Non-pigmented ciliary epithelial cell (primary cell): ENCODE measurements around the gene C1R.

Experiments used
- DNase-seq: peaks from one replicate; pipeline ENCODE4 v3.0.0-alpha.2; 2010; ENCODE audit warnings: low read depth

Gene C1R

DNA sequence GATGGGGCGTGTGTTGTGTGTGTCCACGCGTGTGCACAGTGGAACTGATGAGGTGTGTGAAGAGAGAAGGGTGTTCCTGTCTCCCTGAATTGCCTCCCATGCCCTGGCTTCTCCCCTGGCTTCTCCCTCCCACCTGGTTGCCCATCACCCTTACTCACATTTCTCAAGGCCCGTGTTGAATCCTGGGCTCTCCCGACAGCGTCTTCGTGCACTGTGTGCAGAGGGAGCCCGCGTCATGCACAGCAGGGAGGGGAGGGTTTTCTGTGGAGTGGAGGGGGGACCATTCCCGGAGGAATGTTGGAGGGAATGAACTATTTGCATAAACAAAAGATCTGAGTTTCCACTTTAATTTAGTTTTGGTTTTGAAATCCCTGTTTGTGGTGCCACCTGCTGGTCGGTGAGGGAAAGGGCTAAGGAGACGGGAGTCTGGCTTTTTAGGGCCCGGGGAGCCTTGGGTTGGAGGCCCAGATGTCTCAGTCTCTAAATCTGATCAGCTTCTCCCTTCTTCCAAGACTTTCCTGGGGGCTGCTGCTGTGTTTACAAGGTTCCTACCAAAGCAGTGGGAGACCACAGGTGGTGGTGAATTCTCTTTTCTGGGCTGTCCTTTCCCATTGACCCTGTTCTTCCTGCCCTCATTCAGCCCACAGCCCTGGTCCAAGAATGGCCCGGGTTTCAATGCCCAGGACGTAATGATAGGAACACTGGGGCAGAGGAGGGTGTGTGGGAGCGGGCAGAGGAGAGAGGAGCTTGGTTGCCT is at the start of gene C1R:
TSS of gene C1R (minus strand) at position 217 of the 757 bp plus-strand sequence. CDS start at position 160, 57 bp downstream.
- DNase-seq: no peak

DNA sequence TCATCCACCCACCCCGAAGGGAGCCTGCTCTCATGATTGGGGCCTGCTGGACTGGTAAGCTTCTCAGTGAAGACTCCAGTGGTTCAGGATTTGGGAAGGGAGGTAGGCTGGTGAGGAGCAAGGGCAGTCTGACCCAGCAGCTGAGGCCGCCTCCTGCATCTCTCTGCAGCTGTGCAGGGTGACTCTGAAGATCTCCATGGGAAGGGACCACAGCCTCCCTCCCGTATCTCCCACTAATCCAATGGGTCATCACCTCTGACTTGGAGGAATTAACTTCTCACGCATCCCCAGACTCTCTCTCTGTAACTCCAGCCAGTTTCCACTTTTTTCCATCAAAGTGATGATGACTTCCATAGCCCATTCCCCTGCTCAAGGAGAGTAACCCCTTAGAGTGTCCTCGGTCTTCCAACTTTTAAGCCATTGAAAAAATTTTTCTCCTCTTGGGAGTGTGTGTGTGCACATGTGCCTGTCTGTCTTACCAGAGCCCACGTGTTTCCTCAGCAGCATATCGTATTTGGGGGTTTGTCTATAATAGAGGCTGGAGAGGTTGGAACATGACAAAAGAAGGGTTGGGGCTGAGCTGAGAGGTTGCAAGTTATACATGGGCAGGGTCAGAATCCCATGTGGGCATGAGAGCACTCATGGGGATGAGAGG is 49.2 kb upstream of the C1R start:
- no peak for DNase-seq

DNA sequence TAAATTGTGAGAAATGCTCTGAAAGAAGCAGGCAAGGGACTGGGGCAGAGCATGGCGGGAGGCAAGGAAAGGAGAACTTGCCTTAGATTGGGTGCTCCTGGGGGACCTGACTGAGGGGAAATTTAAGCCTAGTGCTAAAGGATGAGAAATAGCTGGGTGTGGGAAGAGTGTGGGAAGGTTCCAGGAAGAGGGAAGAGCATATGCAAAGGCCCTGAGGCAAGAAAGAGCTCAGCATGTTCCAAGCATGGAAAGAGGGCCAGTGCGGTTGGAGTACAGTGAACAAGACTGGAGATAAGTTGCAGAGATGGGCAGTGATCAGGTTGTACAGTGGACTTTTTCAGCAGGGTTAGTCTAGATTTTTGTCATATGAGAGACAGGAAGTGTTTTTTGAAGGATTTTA is 47.0 kb upstream of the C1R start:
- no peak for DNase-seq

DNA sequence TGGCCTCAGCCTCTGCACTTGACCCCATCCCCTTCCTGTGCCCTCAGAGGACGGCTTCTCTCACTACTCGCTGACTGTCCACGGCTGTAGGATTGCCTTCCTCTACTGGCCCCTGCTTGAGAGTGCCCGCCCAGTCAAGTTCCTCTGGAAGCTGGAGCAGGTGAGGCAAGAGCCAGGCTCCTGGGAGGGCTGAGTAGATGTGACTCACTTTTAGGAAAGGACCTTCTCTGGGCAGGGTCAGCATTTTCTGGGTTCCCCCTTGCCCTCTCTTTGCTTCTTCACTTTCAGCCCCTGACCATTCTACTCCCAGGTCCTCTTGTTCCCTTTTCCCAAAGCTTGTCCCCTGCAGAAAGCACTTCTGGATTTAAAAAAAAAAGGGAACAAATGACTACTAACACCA is 45.7 kb upstream of the C1R start:
- no peak for DNase-seq

DNA sequence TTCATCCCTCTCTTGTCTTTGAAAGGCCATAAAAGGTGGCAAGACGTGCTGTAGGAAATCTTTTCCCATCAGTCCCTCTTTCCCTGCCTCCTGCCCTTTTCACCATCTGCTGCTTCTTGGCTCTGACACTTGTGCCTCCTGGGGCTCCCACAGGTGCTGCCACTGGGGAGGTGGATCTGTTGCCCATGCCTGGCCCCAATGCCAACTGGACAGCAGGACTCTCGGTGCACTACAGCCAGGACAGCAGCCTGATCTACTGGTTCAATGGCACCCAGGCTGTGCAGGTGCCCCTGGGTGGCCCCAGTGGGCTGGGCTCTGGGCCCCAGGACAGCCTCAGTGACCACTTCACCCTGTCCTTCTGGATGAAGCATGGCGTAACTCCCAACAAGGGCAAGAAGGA is 44.4 kb upstream of the C1R start:
- DNase-seq: no peak

DNA sequence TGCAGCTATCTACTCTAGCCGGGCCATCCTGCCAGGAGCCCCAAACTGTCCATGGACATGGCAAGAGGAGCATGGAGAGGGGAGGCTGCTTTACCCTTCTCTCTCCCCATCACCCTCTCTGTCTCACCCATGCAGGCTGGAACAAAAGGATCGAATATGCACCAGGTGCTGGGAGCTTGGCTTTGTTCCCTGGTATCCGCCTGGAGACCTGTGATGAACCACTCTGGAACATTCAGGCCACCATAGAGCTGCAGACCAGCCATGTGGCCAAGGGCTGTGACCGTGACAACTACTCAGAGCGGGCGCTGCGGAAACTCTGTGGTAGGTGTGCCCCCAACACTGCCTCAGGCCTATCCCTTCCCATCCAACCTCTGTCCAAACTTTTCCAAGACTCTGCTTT is 43.8 kb upstream of the C1R start:
- no peak for DNase-seq

DNA sequence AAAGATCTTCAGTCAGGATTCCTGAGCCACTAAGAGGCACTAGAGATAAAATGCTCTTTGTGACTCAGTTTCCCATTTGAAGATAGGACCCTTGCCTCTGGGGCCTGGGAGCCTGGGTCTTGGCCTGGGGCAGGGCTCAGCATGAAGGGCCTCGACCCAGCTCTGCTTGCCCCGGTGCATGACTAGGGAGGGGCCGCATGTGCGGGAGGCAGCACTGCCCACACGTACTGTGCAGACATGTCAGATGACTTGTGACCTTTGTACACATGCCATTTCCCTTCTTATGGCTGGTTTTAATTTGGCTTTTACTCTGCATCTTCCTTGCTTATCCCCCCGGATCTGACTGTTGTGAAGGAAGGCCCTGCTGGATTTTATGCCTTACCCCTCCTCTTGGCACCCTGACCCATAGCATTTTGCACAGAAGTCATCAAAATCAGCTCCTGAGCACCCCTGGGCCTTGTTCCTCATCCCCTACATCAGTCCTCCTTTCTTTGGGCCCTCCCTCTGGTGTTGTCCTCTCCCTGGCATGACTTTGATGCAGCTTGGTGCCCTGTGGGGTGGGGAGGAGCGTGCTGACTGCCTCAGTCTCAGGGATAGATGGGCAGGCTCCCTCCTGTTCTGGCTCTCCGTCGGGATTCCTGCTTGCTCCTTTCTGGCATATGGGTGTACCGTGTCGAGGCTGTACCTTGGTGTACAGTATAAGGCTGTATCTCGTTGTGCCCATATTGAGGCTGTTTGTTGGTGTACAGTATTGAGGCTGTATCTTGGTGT is 42.3 kb upstream of the C1R start:
- no peak for DNase-seq

DNA sequence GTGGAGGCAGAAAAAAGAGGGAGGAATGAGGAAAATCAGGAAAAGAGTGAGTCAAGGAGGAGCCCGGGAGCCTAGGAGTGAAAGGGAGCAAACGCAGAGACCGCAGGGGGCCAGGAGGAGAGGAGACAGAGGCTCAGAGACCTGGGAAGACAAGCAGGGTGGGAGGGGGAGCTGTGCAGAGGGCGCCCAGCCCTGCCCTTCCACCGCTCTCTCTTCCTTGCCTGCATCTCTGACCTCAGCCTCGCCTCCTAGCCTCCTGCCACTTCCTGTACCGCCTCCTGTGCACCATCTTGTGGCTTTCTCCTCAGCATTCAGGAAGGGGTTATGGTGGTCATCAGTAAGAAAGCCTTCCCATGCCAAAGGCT is 39.2 kb upstream of the C1R start:
- no peak for DNase-seq

DNA sequence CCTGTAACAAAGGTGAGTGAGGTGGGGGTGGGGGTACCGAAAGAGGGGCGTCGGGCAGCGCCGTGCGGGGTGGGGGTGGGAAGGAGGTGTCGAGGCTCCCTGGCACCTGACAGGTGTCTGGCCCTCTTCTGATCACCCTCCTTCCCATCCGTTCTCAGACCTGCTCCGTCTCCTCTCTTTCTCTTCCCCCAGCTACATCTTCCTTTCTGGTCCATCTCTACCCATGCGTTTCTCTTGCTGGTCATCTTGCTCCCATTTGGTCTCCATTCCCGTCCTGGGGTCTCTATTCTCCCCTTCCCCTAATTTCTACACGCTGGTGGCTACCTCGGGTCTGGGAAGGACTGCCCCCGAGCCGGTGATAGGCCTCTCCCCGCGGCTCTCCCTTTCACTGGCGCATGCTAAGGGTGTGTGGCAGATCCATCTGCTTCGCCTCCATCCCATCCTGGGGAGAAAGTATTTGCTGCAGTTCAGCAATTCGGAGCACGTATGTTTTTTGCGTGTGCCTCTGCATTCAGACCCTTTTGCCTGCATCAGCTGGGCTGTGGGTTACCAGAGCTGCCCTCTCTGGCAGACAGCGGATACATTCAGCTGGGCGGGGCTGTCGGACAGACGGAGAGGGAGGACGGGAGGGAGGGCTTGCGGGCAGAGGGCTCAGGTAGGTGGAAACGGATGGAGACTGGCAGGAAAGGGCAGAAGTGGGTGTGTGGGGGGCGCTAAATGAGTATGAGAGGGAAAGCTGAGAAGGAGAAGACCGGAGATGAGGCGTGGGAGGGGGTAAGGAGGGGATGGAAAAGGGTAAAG is 38.7 kb upstream of the C1R start:
- DNase-seq: no peak

DNA sequence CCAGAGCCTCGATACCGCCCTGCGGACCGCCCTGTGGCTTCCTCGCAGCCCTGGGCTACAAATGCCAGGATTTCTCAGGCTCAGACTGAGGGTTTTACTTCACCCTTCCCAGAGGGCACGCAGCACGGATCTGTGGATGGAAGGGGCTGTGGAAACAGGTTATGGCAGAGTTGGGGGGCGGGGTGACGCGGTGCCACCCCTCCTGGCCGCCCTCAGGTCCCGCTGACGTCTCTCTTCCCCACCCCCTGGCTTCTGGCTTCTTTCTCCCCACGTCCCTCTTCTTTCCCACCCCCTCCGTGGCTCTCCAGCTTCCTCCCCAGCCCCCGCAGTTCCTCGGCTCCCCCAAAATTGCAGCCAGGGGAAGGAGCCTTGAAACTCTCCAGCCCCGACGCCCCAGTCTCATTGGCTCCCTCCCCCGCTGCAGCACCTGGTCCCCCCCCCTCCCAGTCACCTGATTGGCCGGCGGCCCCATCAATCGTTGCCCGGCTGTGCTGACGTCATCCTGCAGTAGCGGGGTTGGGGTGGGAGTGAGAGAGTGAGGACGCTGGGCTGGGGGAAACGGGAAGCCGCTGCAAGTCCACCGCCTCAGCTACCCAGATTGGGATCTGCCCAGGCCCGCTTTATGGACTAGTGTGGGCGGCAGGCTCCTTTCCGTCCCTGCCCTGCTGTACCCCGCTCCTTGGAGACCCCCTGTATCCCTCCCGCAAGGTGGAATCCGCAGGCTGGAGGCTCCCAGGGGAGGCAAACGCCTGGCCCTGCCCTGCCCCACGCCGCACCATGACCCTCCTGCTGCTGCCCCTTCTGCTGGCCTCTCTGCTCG is 37.8 kb upstream of the C1R start, which contains the start of gene CLSTN3:
TSS of gene CLSTN3 (plus strand) at position 500 of the 820 bp plus-strand sequence. CDS start at position 778, 278 bp downstream.
- no peak for DNase-seq

DNA sequence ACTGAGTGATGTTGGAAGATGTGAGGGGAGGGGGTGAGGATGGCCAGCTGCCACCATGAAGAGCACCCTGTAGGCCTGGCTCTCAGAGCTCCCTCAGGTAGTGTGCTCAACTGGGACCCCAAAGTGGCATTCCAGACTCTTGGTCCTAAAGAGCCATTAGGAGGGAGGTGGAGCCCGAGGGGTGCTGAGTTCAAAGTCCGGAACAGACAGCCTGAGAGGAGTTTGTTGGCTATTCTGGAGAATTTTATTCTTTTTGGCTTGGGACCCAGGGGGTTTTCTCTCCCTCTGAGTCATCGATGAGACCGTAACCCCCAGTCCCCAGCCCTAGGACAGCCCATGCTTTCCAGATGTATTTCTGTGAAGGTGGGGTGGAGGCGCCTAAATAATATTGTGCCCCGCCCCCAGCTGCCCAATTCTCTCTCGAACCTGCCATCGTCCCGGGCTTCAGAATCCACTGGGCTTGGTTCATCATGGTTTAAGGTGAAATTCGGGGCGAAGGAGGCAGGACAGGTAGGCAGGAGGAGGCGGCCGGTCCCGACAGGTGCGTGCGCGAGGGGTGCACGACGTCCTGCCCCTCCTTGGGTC is 37.1 kb upstream of the C1R start:
- DNase-seq: no peak

DNA sequence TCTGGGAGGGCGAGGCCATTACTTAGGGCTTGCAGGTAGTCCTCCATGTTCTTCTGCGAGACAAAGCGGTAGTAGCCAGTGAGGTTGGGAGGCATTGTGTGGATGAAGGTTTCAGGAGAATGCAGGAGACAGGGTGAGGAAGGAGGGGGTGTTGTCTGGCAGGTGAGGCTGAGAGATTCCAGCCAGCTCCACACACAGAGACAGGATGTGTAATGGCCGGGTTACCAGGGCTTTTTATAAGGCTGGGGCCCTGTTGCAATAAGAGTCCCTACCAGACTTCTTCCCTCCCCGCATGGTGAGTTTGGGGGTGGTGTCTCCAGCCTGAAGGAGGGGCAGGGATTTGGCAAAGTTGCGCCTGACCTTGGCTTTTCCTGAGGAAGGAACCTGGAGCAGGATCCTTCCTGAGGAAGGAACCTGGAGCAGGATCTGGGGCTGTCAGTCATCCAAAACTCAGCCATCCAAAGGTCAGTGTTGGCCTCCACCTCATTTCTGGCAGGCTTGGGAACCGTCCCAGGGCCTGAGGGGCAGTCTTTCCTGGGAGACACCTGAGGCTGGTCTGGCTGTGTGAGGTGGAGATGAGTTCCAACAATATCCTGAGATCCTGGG is 36.5 kb upstream of the C1R start, which contains the start of gene RBP5:
TSS of gene RBP5 (minus strand) at position 209 of the 606 bp plus-strand sequence. CDS start at position 95, 114 bp downstream.
- DNase-seq: no peak

DNA sequence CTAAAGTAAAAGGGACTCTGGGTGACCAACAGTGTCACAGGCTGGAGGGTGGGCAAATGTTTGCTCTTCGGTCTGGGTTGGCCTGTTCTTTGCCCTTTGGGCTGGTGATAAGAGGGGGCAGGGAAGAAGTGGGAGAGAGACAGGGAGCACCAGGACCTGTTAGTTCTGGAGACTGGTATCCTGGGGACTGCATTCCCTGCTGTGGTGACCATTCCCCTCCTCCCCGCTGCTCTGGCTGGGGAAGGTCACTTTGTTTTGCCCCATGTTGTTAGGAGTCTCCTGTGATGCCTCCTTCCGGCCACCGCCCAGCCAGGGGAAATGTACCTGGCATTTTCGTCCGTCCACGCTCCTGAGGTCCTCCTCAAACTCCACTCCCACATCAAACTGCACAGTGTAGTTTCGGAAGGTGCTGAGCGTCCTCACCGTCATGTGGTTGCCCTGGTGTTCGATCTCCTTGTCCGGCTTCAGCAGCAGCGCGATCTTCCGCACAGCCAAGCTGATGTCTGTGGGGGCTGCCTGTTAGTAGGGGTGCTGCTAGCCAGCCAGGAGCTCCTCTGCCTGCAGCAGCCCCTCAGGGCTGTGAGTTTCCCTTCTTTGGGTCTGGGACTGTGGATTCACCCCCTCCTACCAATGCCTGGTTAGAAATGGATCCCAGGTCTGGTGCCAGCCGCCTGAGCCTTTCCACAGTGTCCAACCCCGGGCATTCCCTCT is 35.8 kb upstream of the C1R start:
- no peak for DNase-seq

DNA sequence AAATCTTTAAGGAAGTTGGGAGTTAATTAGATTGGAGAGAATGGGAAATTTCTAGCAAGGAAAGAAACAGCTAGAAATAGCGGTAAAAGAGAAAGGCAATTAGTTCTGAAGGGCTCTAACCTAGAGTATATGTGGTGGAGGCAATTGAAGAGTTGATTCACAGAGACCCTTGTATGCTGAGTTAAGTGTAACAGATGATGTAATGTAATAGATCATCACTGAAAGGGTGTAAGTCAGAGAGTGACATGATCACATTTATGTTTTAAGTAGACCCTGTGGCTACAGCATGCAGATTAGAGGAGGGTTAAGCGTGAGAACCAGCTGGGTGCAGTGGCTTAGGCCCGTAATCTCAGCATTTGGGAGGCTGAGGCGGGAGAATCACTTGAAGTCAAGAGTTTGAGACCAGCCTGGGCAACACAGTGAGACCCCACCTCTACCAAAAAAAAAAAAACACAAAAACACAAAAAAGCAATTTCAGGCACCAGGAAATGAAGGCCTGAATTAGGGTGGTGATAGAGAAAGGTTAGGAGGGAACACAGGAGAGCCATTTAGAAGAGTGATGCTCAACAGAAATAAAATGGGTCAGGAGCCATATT is 33.5 kb upstream of the C1R start:
- DNase-seq: no peak

DNA sequence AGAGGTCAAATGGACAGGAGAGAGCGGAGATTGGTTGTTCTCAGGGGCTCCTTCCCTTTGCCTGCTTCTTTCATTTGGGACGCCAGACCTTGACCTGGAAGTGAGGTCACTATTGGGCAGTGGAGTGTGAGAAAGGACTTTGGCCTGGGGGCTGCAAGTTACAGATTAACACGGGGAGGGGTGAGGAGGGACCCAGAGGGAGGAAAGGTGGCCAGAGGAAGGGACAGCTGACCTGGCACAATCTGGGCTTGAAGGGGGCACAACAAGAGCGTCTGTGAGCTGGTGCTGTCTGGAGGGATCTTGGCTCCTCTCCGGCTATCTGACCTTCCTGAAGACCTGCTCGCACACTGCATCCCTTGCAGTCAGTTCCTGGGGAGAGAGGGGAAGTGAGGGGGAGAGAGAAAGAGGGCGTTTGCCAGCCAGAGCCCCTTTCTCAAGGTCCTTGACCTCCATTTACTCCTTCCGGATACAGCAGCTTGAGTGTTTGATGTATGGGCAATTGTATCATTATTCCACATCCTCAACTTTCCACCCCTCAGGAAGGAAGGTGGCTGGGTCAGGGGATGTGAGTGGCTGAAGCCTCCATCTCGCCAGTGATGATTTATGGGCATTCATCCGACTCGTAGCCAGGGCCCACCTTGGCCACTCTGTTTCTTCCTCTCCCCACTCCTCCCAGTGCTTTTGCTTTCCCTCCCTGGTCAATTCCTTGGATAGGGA is 31.7 kb upstream of the C1R start:
- DNase-seq: no peak

DNA sequence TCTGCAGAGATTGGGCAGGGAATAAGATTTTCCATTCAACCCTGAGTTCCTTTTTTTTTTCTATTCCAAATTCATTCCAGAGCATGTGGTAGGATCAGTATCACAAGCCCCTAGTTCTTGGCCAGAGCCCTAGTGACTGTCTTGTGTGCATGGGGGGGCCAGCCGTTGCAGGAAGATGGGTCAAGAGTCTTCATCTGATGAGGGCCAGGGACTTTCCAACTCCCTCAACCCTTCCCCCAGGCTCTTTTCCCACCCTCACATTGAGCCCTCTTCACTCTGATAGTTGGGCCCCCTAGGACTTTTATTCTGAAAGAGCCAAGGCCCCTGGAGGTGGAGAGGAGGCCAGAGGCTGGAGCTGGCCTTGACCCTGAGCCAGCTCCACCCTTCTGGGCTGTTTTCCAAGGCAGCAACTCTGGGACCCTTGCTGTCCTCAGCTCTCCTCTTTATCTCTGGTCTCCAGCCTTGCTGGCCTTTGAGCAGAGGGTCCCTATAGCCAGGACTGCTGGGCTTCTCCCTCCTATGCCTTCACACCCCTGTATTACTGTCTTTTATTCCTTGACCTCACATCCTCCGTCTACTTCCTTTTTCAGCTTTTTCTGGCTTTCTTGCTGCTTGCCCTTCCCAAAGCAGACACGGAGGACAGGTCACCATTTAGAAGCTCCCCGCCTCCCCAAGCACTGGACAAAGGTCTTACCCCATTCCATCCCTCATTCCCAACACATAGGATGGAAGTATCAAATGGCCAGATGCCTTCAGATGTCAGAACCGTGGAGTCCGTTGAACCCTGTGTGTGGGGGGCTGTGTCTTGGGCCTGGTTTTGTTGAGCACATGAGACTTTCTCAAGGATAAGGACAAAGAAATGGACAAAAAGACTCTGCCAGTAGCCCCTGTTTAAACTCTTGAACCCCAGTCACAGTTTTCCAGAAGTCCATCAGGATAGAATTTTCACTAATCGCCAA is 30.8 kb upstream of the C1R start:
- no peak for DNase-seq

DNA sequence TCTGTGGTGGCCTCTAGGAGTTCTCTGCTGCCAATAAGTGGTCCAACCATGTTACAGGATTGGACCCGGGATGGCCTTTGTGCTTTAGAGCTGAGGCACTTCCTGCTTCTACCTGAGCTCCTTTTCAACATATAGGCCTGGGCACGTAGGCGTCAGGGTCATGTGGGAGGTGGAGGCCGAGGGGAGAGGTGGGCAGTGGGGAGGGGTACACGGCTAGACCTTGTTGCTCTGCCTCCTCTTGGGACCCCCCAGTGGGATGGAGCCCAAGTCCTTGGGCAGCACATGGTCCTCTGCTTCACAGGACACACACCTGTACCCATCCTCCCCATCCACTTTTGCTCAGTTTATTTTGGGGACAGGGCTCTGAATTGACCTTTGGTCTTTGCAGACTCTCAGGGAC is 29.1 kb upstream of the C1R start:
- DNase-seq: no peak
